Gastrocnemius medialis (tissue), 4 donors: ENCODE measurements around the gene HIVEP3.

Source experiments
- CTCF ChIP-seq, 5 experiments: fragments of 450-650 bp in 3 of 5; fragments of 200-600 bp in 2 of 5; sonication (generic) in 2 of 5; IDR thresholded peaks in 4 of 5; conservative IDR thresholded peaks in 1 of 5; 1 replicate in 4 of 5; 2 replicates in 1 of 5; pipeline ENCODE4 v1.5.1; 2016 to 2019; ENCODE audit warnings: antibody characterized with exemption in 5 of 5, mild to moderate bottlenecking in 3 of 5, moderate library complexity in 3 of 5
- POLR2A ChIP-seq, 2 donors: fragments of 450-650 bp; IDR thresholded peaks; one replicate each; pipeline ENCODE4 v1.6.1; 2017; ENCODE audit warnings: antibody characterized with exemption in 2 of 2, mild to moderate bottlenecking in 2 of 2, moderate library complexity in 2 of 2

- TF ChIP-seq CTCF (IDR thresholded peaks at IDR 0.05 in 4 of 5, conservative IDR thresholded peaks at IDR 0.05 in 1 of 5): no peak
- no peak for TF ChIP-seq POLR2A (IDR thresholded peaks at IDR 0.05)
Observed at GRCh38 chr1:41598325-41598724, 320.4 kb downstream of the HIVEP3 start.
